Liver (tissue), 3 donors: ENCODE measurements around the gene TIPIN.

ENCODE experiments used
- ATF3 ChIP-seq: IDR thresholded peaks from 2 replicates; pipeline ENCODE4 v1.6.1; 2016; ENCODE audit warnings: antibody characterized with exemption
- CTCF ChIP-seq: fragments of 150-350 bp; IDR thresholded peaks from 2 replicates; pipeline ENCODE4 v1.5.1; 2017; ENCODE audit warnings: improper control_type of control experiment, low read depth, low read length; ENCODE audit not compliant: missing input control
- EGR1 ChIP-seq, 2 donors: IDR thresholded peaks; 2 replicates each; pipeline ENCODE4 v1.6.1; 2016 to 2018; ENCODE audit warnings: antibody characterized with exemption in 2 of 2, low read depth in 2 of 2
- FOXA1 ChIP-seq: IDR thresholded peaks from 2 replicates; pipeline ENCODE4 v1.6.1; 2016; ENCODE audit warnings: antibody characterized with exemption
- GABPA ChIP-seq, 2 donors: IDR thresholded peaks in 1 of 2; conservative IDR thresholded peaks in 1 of 2; 2 replicates each; pipeline ENCODE4 v1.6.1; 2016; ENCODE audit warnings: antibody characterized with exemption in 2 of 2, mild to moderate bottlenecking in 1 of 2, moderate library complexity in 1 of 2
- JUND ChIP-seq, 2 donors: IDR thresholded peaks; 2 replicates each; pipeline ENCODE4 v1.6.1; 2016; ENCODE audit warnings: antibody characterized with exemption in 2 of 2
- MAX ChIP-seq: IDR thresholded peaks from 2 replicates; pipeline ENCODE4 v1.6.1; 2016; ENCODE audit warnings: antibody characterized with exemption
- NR2F2 ChIP-seq: IDR thresholded peaks from 2 replicates; pipeline ENCODE4 v1.6.1; 2016; ENCODE audit warnings: antibody characterized with exemption
- RAD21 ChIP-seq, 2 donors: IDR thresholded peaks; 2 replicates each; pipeline ENCODE4 v1.6.1; 2016; ENCODE audit warnings: antibody characterized with exemption in 2 of 2, mild to moderate bottlenecking in 2 of 2
- SP1 ChIP-seq: IDR thresholded peaks from 2 replicates; pipeline ENCODE4 v1.6.1; 2018; ENCODE audit warnings: antibody characterized with exemption, mild to moderate bottlenecking
- TAF1 ChIP-seq: conservative IDR thresholded peaks from 2 replicates; pipeline ENCODE4 v1.6.1; 2016; ENCODE audit warnings: antibody characterized with exemption, mild to moderate bottlenecking
- YY1 ChIP-seq: IDR thresholded peaks from 2 replicates; pipeline ENCODE4 v1.6.1; 2016; ENCODE audit warnings: antibody characterized with exemption, mild to moderate bottlenecking
- ZBTB33 ChIP-seq: IDR thresholded peaks from 2 replicates; pipeline ENCODE4 v1.6.1; 2016; ENCODE audit warnings: antibody characterized with exemption
- donor health status: healthy.
- donor health status: healthy.

- TF ChIP-seq CTCF (no peak), EGR1 (IDR thresholded peaks at IDR 0.05; ENCODE audit: low read depth in 2 of 2) (no peak), RAD21 (IDR thresholded peaks at IDR 0.05) (no peak), TAF1 (no peak), ATF3 (no peak), JUND (IDR thresholded peaks at IDR 0.05) (no peak), YY1 (no peak), FOXA1 (no peak), ZBTB33 (no peak), SP1 (no peak), MAX (no peak), NR2F2 (no peak), GABPA (IDR thresholded peaks at IDR 0.05 in 1 of 2, conservative IDR thresholded peaks at IDR 0.05 in 1 of 2) (no peak)
Measured at GRCh38 chr15:66306381-66306780, 50.1 kb downstream of the TIPIN start.
